ENCODE results near the gene MMGT1.

The MMGT1 gene

DNA sequence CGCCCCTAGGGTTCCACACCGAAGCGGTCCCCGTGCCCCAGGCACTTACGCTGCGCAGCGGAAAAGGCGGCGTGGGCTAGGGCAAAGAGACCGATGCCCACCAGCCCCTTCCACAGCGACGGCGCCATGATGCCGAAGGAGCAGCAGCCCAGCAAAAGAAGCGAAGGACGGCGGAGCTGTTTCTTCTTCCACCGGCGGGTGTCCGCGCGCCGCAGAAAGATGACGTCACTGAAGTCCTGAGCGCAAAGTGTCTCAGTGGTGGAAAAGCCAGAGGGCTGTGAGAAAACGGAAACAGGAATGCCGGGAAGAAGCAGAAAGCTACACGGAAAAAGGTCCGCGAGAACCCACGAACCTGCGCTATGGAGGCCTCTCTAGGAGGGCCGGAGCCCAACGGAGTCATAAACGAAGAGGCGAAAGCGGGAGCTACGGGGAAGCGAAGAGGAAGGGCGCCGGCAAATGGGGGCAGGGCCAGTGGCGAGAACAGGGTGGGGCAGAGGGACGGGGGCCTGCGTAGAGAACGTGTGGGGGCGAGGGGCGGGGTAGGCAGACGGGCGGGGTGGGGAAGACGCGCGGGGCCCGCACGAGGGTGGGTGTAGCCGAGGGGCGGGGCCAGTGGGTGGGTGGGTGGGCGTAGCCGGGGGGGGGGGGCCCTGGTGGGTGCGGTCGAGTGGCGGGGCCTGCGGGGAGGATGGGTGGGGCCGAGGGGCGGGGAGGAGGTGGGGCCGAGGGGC is at the start of gene MMGT1:
MMGT1 (minus strand) TSS at position 441 of the 731 bp plus-strand sequence; CDS start at position 128, 313 bp downstream.
- DNase-seq: peak; percentile 95

DNA sequence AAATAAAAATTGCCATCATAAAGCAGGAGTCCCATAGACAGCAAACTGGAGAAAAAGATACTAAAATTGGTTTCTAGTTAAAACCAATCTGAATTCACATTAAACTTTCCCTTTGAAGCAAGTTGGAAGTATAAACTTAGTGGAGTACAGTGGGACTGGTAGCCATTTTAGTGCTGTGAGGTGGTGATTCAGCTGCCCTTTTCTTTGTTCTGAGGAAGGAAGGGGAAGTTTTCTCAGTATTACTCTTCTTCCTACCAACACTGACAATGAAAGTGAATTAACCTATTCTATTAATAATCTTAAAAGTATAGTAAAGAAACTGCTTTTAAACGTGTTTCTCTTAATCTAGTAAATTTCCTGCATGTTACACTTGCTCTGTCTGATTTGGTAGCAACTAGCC is 48.1 kb upstream of the MMGT1 start:
- DNase-seq: no peak

DNA sequence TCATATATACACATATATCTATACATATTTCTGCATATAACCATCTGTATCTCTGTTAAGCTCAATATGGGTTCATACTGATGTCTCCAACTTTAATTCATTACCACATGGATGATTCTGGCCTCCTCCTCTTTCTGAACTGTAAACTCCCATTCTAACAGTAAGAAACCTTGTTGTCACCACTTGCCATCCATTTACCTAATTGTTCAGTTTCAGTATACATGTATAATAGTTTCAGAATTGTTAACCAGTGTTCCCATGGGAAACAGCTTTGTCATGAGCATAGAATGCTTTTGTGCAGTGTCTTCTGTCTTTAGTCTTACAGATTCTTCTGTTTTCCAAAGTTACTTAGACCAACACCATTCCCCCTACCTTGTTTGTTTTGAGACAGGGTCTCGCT is 47.4 kb upstream of the MMGT1 start:
- DNase-seq: no peak

DNA sequence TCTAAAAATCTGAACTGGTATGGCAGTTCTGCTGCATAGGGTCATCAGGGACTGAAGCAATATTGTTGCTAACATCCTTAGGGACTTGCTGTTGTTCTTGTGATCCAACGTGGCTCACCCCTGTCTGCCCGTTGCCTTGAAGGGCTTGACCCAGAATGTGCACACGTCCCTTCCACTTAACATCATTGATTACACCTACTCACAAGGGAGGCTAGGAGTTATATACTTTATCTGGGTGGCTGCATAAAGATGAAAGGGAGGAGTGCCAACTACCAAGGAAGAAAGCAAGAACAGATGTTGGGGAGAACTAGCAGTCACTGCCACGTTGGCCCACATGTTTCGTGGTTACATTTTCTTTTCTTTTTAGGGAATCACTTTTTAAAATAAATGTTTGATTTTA is 45.4 kb upstream of the MMGT1 start:
- no peak for DNase-seq

DNA sequence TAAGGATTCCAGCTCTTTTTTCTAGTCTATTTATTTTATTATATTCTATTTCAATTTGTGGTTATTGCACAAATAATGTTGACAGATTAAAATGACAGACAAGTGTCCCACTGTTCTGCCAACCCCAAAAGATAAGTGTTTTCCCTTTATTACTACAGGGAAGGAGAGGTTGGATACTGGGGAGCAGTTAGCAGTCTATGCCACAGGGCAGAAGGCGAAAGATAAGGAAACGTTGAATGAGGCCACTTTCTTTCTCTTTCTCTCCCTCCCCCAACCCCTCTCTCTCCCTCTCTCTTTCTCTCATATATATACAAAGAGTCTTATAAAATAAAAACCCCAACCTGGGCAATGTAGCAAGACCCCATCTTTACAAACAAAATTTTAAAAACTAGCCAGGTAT is 43.1 kb upstream of the MMGT1 start:
- DNase-seq: no peak

DNA sequence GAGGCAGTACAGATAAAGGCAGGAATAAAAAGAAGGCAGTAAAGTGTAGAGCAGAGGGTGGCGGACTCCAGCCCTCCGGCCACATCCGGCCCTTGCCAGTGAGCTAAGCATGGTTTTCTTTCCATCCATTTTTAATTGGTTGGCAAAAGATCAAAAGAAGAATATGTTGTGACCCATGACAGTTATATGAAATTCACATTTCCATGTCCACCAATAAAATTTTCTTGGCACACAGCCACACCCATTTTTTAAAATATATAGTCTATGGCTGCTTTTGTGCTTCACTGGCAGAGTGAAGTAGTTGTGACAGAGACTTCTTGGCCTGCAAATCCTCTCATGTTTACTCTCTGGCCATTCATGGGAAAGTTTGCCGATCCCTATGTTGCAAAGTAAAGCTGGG is 41.2 kb upstream of the MMGT1 start:
- DNase-seq: no peak

DNA sequence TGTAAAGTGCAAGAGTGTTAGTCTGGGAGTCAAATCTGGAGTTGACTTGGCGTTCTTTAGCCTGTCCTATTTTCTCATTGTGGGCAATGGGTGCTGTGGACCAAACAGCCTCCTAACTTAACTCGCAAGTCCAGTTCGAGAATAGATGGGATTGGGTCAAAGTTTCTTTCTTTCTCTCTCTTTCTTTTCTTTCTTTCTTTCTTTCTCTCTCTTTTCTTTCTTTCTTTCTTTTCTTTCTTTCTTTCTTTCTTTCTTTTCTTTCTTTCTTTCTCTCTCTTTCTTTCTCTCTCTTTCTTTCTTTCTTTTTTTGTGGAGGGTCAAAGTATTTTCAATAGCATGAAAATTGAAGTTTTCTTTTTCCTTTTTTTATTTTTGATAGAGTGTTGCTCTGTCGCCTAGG is 14.5 kb upstream of the MMGT1 start:
- no peak for DNase-seq

DNA sequence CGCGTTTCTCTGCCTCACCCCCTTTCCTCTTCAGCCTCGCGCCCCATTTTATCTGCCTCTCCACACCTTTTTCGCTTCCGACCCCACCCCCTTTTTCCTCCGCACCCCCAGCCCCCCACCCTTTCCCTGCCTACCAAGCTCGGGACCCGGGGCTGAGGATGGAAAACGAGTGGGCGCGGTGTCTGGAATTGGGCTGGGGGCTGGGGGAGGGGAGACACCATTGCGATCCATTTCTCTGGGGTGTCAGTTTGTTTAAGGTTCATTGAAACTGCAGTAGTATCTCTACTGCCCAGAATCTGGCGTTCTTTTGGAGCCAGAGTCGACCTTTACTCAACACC is 12.2 kb upstream of the MMGT1 start:
- no peak for DNase-seq

DNA sequence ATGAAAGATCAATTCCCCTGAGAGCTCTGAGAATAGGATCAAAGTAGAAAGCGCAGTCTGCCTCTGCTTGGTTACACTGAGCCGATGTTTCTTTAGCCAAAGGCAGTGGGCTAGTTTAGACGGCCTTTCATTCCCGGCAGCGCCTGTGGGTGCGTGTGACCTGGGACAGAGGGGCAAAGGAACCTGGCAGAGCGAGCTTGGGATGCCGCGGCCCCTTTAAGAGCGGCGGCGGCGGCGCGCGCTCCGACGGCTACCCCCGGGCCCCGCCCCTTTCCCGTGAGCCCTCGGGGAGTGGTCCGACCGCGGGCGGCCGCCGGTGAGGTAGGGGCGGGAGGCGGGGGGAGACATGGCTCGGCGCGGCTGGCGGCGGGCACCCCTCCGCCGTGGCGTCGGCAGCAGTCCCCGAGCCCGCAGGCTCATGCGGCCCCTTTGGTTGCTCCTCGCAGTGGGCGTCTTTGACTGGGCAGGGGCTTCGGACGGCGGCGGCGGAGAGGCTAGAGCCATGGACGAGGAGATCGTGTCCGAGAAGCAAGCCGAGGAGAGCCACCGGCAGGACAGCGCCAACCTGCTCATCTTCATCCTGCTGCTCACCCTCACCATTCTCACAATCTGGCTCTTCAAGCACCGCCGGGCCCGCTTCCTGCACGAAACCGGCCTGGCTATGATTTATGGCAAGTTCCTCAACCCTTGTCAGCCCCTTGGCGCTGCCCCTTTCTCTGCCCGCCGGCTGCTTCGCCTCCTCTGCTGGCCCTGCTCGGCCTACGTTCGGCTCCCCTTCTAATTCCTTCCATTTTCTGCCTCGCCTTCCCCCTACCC is 11.6 kb upstream of the MMGT1 start, which contains the start of gene SLC9A6:
SLC9A6 (plus strand) TSS at position 279 of the 816 bp plus-strand sequence; CDS start at position 503, 224 bp downstream.
- peak; percentile 88 for DNase-seq

DNA sequence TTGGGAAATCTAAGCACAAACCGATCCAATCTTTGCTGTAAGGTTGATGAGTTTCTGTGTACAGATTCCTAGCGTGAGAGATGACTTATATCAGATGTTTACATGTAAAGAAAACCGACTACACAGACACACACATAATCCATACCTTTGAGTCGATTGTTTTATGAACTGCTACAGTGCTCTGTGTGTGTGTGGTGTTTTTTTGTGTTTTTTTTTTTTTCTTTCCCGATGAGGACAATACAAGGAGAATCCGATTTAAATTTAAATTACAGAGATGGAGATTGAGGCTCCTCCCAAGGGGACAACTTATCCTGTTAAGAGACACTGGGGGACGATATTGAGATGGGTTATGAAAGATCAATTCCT is 11.0 kb upstream of the MMGT1 start:
- peak; percentile 18 for DNase-seq

DNA sequence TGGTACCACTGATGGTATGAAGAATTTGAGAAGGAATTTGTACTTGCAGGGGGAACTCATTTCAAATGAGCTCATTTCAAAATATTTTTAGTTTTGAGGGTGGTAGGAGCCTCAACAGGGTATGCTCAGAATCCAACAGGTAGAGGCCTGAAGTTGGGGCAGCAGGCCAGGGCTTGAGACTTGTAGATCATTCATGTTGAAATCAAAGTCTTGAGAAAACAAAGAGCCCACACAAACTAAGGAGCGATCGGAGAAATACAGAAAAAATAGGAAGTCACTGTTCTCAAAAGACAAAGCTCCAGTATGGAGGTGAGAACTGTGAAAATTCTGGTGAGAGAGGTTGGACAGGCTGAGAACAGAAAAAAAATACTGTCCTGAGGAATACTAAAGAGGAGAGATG is 10.5 kb upstream of the MMGT1 start:
- DNase-seq: no peak

DNA sequence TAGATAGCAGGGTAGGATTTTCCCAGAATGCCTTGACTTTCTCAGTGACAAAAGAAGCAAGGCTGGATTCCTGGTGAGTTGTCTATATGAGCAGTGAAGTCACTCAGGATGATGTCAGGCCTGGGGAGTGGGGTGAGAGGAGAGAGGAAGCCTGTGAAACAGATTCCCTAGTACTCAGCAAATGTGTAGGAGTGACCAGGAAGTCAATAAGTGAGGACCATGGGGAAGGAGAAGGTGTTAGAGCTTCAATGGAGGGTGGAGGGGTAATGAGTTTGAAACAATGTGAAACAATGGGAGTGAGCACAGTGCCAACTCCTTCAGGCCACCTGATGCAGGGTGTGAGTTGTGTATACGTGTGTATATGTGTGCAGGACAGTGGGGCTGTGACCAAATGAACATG is 9.1 kb upstream of the MMGT1 start:
- DNase-seq: no peak

DNA sequence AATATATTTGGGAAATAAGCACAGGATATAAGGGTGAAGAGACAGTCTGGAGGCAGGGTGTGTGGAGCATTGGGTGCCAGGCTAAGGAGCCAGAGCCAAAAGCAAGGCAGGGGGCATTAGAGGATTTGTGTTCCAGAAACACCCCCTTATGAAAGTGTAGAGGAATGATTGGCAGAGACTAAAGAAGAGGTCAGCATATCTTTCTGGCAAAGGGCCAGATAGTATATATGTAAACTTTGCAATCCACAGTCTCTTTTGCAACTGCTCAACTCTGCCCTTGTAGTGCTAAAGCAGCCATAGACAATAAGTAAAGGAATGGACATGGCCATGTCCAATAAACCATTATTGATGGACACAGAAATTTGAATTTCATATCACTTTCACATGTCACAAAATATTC is 7.9 kb upstream of the MMGT1 start:
- DNase-seq: no peak

DNA sequence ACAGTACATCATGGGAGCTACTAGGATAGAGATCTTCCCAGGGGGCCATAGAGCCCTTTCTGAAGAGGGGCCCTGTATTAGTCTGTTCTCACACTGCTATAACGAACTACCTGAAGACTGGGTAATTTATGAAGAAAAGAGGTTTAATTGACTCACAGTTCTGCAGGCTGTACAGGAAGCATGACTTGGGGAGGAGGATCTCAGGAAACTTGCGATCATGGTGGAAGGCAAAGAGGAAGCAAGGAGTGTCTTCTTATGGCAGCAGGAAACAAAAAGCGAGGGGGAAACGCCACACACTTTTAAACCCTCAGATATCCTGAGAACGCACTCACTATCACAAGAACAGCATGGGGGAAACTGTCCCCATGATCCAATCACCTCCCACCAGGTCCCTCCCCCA is 7.2 kb upstream of the MMGT1 start:
- DNase-seq: no peak

DNA sequence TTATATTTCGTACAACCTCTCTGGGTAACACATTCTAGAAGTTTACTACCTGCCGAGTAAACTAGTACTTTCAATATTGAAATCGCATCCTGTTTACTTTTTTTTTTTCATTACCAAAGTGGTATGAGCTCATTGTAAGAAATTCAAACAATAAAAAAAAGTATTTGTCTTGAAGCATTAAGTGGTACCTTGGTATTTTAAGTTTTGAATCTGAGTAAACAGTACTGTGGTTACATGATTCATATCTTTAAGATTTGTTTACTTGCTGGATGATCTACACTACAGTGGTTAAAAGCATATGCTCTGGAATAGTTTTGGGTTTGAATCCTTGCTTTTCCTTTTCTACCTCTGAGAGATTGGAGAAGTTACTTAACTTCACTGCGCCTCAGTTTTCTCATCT is 3.8 kb upstream of the MMGT1 start:
- peak; percentile 32 for DNase-seq

DNA sequence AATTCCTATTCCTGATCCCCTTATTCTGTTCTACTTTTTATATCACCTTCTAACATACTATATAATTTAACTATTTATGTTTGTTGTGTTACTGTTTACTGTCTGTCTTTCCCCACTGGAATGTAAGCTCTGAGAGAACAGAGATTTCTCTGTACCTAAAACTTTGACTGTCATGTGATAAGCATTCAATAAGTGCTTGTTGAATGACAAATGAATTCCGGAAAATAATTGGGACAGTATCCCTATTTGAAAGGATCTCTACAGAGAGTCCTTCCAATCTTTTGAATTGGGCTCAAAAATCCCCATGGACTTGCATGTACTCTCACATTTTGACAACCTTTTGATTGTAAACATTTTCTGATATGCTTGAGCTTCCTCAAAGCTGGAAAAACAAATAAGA is 1.6 kb upstream of the MMGT1 start:
- DNase-seq: no peak

DNA sequence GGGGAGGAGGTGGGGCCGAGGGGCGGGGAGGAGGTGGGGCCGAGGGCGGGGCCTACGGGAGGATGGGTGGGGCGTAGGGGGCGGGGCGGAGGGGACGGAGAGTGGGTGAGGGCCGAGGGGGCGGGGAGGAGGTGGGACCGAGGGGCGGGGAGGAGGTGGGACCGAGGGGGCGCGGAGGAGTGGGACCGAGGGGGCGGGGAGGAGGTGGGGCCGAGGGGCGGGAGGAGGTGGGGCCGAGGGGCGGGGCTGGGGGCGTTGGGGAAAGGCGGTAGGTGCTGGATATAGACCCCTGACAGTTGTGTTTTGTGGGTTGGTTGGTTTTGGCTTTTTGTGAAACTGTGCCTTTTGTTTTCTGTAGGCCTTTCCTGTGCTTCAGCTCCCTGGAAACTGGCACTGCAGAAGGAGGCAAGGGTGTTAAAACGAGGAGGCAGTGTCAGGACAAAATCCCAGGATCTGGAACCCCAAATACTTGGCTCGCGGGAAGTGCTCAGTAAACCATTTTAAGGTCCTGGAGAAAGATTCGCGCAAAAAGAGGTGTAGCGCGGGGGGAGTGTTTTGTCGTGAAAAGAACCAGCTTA is 580 bp upstream of the MMGT1 start:
- DNase-seq: peak; percentile 85

DNA sequence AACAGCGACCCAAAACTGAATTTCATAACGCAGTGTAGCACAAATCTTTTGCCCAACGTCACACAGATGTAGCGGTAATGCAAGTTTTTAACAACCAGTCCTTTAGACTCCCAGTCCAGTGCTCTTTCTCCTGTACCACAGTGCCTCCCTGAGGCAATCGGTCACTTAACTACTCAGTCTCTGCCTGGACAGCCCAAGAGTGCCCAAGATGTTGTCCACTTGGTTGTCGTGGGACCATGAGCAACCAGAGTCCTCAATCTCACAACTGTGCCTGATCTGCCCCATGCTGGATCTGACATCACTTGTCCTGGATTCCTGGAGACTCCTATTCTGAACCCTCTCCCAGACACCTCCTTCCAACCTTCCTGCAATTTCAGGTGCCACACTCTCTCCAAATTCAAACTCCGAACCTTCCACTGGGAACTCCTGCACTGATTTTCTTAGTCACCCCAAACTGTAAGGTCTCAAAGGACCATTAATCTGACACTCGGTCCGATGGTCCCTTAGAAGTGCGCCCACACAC is 702 bp downstream of the MMGT1 start:
- DNase-seq: peak; percentile 63

DNA sequence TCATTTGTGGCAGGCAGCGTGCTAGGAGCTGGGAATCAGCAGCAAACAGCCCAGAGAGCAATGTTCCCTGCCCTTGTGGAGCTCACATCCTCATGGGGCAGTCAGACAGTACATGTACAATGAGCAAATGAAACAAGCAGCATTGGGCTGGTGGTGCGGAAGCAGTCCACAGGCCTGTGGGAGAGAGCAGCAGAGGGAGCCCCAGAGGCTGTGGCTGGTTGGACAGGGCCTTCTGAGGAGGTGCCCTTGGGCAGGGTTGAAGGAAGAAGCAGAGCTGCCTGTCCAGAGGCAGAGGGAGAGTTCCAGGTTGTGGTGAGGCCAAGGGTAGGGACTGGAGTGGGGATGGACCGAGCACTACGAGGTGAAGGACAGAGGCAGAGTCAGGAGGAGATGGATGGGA is 22.5 kb downstream of the MMGT1 start:
- DNase-seq: no peak

DNA sequence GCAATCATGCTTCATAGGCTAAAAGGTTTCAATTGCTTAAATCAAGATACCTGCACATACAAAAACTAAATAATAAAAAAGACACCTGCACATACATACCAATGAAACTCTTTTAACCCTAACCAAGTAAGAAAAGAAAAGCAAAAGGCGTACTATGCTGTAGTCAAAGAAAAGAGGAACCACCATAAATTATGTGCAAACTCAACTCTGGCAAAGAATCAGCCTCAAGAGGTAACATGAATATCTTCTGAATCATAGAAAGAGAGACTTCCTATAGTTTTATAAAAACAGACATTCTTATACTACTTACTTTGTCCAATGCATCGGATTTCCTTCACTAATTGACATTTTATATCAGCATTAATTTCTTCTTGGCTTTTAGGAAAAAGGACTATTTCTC is 29.3 kb downstream of the MMGT1 start:
- no peak for DNase-seq

DNA sequence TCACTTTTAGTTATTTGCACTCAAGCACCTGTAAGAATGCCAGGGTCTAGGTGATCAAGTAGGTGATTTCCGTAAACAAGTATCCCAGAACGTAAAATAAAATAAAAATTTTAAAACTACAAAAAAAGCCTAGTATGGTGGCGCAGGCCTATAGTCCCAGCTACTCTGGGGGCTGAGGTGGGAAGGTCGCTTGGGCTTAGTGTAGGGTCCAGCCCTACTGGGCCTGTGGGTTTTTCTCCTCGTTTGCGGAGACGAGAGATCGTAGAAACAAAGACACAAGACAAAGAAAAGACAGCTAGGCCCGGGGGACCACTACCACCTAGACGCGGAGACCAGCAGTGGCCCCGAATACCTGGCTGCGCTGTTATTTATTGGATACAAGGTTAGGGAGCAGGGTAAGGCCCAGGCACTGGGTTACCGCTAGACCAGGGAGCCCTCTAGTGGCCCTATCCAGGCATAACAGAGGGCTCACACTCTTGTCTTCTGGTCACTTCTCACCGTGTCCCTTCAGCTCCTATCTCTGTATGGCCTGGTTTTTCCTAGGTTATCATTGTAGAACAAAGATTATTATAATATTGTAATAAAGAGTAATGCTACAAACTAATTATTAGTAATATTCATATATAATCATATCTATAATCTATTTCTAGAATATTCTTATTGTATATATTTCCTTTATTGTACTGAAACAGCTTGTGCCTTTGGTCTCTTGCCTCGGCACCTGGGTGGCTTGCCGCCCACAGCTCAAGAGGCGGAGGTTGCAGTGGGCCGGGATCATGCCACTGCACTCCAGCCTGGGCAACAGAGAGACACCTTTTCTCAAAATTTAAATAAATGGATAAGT is 41.9 kb downstream of the MMGT1 start:
- peak; percentile 78 for DNase-seq

DNA sequence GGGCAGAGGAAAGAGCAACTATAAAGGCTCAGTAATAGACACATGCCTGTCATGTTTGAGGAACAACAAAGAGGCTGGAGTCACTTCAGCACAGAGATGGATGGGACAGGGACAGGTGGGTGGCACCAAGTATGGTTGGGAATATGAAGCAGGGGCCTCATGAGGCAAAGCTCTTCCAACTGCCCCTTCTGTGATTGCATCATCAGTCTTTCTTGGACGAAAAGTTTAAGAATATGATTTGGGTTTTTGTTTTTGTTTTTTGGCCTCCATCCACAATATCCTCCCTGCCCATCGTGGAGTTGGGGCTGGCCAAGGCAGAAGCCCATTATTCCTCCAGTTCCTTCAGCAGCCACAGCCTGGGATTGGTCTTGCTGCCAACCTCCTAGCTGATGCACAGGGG is 45.9 kb downstream of the MMGT1 start:
- no peak for DNase-seq

DNA sequence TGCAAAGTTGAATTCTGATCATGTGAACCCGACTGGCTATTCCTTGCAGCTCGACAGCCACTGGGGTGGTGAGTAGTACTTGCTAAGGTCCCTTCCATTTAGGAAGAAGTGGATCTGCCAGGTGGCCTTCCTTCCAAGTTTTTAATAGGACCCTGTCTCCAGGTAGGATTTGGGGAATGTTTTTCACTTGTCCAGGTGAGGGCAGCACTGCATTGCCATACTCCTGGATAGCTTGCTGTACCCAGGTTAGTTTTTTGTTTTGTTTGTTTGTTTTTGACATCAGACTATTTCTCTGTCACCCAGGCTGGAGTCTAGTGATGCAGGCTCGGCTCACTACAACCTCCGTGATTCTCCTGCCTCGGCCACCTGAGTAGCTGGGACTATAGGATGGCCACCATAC is 50.4 kb downstream of the MMGT1 start:
- peak; percentile 46 for DNase-seq
